HG02610 (cell line): ENCODE measurements around the gene HPCAL1.

Experiments used
- ATAC-seq: cut with Tn5 transposase; IDR thresholded peaks from one replicate; pipeline ENCODE4 v1.9.1; 2021; ENCODE audit warnings: mild to moderate bottlenecking, moderate library complexity; ENCODE audit not compliant: unreplicated experiment

The HPCAL1 gene

DNA sequence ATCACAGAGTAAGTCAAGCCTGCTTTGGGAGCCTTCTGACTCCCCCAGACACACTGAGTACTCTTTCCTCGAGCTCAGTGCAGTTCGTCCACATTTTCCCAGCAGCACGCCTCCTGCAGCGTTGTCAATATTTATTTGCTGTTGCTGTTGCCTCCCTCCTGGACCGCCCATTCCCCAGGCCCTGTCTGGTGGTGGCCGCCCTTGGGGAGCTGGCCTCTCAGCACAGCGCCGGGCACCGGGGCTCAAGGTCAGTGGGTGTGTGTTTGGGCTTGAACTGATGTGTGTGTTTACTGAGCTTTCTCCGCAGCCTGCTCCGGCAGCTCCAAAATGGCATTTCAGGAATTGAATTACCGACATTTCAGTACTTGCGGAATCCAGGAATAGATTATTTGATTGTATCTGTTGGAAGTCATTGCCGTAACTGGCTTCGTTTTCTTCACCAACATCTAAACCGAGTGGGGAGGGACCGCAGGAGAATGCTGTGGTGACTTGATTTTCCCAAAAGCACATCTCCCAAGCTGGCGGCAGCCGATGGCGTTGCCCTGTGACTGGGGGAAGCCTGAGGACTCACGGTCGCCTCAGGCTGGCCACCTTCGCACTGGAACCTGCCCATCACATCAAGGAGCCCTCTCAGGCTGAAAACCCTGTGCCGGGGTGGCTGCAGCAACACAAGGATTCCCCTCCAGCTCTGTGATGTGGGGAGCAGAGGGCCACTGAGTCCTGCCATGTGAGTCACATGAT, 66.0 kb downstream of the HPCAL1 start:
- ATAC-seq = no peak

GRCh38 chr2:10369269-10370255, 66.9 kb downstream of the HPCAL1 start:
- ATAC-seq = no peak

DNA sequence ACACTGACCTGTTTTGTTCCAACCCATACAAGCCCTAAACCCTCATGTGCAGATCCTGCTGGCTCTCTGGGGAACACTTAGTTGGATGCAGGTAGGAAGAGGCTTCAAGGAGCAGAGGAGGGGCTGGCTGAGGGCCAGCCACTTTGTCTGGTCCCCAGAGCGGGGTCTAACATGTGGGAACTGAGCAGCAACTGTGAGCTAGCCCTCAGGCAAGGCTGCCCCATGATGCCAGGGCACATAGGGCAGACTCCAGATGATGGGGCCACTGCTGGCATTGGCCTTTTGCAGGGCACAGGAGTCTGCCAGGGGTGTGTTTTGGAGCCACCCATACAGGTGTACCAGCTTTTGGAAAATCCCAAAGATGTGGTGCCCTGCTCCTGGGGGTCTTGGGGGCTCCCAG, 67.7 kb downstream of the HPCAL1 start:
- ATAC-seq = no peak

GRCh38 chr2:10370895-10371294, 68.2 kb downstream of the HPCAL1 start:
- ATAC-seq = no peak

DNA sequence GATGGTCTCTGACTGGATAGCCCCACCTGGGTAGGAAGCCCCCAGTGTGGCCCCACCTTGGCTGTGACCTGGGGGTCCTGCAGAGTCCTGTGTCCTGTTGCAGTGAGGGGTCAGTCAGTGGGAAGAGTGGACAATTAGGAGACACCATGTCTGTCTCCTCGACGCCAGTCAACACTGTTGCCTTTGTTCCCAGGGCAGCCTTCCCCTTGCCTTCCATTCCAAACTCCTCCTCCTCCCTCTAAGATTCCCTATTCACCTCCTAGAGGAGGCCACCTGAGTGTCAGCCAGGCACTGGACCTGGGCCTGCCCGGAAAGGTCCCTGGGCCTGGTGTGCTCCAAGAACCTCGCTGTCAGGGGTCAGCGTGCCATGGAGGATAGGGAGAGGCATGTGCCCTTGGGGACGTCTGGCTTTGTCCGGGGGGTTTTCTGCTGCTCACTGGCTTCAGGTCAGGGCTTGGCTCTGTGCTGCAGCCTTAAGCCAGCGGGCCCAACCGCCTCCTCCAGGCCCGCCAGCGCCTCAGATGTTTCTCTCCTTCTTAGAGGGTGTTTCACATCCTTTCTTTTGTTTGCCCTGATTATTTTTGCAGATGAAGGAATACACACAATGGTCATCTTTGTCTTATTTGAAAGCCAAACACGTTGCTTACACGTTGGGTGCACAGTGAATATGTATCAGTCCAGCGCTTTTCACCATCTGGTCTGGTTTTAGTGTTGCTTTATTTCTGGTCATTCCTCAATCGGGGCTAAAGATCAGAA, 68.9 kb downstream of the HPCAL1 start:
- ATAC-seq = no peak

GRCh38 chr2:10372203-10372861, 69.6 kb downstream of the HPCAL1 start:
- ATAC-seq = no peak

GRCh38 chr2:10372862-10373240, 70.1 kb downstream of the HPCAL1 start:
- ATAC-seq = no peak

- ATAC-seq = no peak
Measured at GRCh38 chr2:10373931-10374330, 71.2 kb downstream of the HPCAL1 start.

DNA sequence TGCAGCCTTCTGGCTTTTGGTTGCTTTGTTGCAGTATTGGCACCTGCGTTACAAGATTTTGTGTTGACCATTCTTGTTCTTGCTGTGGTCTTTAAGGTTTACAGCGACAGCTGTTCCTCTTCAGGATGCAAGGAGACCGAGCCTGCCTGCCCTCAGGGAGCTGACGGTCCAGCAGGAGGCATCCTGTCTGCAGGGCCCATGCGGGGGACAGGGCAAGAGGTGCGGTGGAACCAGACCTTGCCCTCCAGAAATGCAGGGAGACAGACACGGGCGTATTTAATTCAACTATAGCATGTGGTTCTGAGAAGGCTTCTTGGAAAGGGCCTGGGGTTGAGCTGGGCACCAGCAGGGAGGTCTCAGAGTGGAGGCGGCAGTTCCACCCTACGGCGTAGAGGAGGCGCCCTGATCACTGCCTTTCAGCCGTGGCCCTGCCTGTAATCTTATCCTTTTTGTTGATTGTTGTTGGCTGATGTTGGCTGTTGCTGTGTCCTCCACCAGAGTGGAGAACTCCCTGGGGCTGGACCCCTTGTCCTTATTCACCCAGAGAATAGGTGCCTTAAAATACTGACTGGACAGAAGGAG, 71.7 kb downstream of the HPCAL1 start:
- no peak for ATAC-seq

GRCh38 chr2:10375570-10376281, 73.0 kb downstream of the HPCAL1 start:
- no peak for ATAC-seq

DNA sequence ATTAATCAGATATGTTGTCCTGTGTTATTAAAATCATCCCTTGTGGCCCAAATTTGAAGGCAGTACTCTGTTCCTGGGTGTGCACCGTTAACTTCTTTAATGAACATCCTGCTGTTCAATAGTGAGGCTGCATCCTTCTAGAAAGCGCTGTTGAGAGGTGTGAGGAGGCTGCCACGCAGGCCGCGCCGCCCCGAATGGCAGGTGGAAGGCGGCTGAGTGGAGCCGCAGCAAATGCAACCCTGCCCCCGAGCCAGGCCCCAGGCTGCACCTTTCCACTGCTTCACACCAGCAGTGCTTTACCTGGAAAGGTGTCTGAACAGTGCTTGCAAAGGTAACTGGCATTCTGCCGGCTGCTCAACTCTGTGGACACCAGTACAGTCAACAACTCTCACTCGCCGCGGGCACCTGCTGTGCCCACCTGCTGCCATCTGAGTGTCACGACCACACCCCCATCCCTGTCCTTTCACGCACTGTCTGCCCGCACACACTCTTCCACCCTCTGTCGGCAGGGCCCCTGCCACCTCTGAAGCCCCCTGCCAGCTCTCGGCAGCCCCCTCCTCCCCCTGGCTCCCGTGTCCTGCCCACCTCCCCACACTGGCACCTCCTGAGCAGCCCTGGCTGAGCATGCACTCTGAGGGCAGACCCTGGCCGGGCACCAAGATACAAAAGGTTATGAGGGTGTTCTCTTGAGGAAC, 74.5 kb downstream of the HPCAL1 start:
- no peak for ATAC-seq

DNA sequence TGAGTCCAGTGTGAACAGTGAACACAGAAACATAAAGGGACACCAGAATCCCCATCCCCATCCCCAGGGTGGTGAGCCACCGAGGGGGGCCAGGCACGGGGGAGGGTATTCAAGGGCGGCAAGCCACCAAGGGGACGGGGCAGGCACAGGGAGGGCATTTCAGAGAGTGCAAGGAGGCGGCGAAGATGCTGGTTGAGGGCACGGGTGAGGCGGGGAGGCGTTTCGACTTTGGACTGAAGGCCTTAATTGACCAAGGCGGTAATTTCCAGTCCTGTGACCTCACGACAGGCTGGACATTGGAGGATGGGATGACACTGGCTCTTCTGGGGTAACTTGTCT, 75.0 kb downstream of the HPCAL1 start:
- ATAC-seq = no peak

GRCh38 chr2:10378189-10378588, 75.5 kb downstream of the HPCAL1 start:
- peak; percentile 70 for ATAC-seq

GRCh38 chr2:10380048-10380926, 77.6 kb downstream of the HPCAL1 start:
- no peak for ATAC-seq

DNA sequence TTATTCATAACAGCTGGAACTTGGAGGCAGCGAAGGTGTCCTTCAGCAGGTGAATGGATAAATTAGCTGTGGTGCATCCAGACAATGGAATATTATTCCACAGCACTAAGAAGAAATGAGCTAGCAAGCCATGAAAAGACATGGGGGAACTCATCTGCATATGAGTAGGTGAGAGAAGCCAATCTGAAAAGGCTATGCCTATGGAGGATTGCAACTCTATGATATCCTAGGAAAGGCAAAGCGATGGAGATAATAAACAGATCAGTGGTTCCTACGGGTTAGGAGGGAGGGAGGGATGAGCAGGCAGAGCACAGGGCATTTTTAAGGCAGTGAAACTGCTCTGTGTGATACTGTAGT, 79.3 kb downstream of the HPCAL1 start:
- ATAC-seq = no peak

DNA sequence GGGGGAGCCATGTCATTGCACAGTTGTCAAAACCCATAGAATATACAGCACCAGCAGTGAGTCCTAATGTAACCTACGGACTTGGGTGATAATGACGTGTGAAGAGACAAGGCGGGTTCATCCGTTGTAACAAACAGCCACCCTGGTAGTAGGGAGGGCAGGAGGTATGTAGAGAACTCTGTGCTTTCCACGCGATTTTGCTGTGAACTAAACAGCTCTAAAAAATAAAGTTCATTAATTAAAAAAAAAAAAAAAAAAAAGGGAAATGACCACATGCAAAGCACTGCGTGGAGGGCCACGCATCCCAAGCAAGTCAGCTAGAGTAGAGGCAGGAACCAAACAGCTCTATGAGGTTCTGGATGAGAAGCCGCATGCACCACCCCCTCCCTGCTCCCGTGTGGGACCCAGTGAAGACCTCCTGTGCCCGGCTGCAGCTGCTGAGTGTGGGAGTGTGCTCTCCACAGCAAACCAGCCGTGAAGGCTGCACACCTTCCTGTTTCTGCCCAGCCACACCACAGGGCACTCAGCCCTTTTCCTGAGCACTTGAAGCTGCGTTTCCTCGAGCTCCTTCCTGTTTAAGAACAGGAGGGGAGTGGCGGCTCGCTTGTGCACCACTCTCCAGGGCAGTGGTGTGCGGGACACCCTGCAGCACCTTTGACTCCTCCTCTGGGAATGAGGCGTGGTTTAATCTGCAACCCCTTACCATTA, 79.8 kb downstream of the HPCAL1 start:
- no peak for ATAC-seq

DNA sequence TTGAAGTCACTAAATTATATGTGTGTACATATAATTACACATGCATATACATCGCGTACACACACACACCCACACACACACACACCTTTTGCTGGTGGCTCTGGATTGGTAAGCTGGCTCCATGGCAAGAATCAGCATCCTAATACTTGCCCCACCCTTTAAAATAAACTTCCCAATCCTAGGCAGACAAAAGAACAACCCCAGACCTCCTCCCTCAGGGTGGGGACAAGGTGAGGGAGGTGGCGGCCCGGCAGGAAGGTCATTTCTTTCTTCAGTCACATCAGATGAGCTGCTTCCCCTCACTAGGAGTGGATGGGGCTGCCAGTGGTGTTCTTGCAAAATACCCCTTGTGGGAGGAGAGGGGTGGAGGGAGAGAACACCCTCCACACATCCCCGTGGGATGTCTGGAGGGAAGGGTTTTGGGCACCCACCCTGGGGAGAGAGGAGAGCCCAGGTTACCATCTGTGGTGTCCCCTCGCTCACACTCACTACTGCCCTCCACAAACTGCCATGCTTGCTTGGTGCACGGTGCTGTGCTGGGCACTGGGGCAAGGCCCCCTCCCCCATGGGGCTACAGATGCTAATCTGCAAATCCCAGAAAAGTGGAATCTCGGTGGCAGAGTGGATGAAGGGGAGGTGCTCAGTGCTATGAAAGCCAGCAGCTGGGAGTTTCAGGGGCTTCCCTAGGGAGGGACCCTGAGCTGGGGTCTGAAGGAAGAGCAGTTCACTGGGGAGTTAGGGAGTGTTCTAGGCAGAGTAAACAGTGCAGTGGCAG, 81.4 kb downstream of the HPCAL1 start:
- no peak for ATAC-seq
